ENCODE measurements around the gene ISX. TPM values are rescaled to one million over a fixed set of nuclear protein-coding genes. Genes with fewer than 3 reads are reported as not detected.

ISX gene
- total RNA-seq, 1 donor from 2014 or later = not detected

DNA sequence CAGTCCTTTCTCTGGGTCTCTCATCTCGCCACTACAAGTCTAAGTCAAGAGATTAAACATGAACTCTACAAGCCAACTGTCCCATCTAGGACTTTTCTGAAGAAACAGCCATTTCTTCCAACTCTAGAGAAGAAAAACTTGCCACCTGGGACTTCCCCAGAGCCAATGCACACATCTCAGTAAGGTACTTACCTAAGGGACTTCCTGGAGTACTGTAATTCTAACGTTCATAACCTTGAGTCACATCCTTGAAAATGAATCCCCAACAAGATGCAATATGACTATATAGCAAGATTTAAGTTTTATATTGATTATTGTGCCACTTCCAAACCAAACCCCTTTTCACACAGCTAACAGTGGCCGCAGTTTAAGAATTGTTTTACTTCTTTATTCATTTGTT lies 11.9 kb upstream of the ISX start:
- TF ChIP-seq, protein P1, sequence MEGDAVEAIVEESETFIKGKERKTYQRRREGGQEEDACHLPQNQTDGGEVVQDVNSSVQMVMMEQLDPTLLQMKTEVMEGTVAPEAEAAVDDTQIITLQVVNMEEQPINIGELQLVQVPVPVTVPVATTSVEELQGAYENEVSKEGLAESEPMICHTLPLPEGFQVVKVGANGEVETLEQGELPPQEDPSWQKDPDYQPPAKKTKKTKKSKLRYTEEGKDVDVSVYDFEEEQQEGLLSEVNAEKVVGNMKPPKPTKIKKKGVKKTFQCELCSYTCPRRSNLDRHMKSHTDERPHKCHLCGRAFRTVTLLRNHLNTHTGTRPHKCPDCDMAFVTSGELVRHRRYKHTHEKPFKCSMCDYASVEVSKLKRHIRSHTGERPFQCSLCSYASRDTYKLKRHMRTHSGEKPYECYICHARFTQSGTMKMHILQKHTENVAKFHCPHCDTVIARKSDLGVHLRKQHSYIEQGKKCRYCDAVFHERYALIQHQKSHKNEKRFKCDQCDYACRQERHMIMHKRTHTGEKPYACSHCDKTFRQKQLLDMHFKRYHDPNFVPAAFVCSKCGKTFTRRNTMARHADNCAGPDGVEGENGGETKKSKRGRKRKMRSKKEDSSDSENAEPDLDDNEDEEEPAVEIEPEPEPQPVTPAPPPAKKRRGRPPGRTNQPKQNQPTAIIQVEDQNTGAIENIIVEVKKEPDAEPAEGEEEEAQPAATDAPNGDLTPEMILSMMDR (IDR thresholded peaks at IDR 0.05; ENCODE audit: insufficient read depth, low read length, severe bottlenecking) = no peak
- Histone ChIP-seq H3K27me3 (ENCODE audit: control insufficient read depth, insufficient read depth, low read length) (no peaks in the 10 kb centered on the region), H3K4me3 (ENCODE audit: low read depth, low read length) (no peak overlapping the region), H3K36me3 (ENCODE audit: control insufficient read depth, insufficient read depth, low read length) (no peaks in the 10 kb centered on the region)
- DNase-seq (ENCODE audit: low read depth) (no peak), FAIRE-seq (no peak)

DNA sequence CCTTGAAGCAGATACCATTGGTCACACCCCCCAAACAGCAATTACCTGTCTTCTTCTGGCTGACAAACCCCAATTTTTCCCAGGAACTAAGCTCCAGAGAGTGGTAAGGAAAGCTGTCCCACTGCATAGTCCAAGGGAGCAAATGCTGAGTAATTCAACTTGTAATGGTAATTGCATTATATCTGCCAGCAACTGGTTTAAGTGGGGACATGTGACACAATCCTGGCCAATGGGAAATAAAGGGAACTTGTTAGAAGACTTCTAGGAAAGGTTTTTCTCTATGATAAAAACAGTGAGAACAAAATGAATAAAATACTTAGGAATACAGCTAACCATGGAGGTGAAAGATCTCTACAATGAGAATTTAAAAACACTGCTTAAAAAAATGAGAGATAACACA lies 9.5 kb upstream of the ISX start:
- Histone ChIP-seq H3K27me3 (ENCODE audit: control insufficient read depth, insufficient read depth, low read length) (no peaks in the 10 kb centered on the region), H3K4me3 (ENCODE audit: low read depth, low read length) (no peak overlapping the region), H3K36me3 (ENCODE audit: control insufficient read depth, insufficient read depth, low read length) (no peaks in the 10 kb centered on the region)
- FAIRE-seq (no peak), DNase-seq (ENCODE audit: low read depth) (no peak)
- TF ChIP-seq, protein P1 (IDR thresholded peaks at IDR 0.05; ENCODE audit: insufficient read depth, low read length, severe bottlenecking) = no peak

GRCh38 chr22:35057155-35057554 lies 8.8 kb upstream of the ISX start:
- Histone ChIP-seq H3K36me3 (ENCODE audit: control insufficient read depth, insufficient read depth, low read length) (no peaks in the 10 kb centered on the region), H3K27me3 (ENCODE audit: control insufficient read depth, insufficient read depth, low read length) (no peaks in the 10 kb centered on the region), H3K4me3 (ENCODE audit: low read depth, low read length) (no peak overlapping the region)
- TF ChIP-seq, protein P1 (IDR thresholded peaks at IDR 0.05; ENCODE audit: insufficient read depth, low read length, severe bottlenecking) = no peak
- DNase-seq (ENCODE audit: low read depth) (no peak), FAIRE-seq (no peak)

GRCh38 chr22:35059632-35060031 lies 6.3 kb upstream of the ISX start:
- Histone ChIP-seq H3K36me3 (ENCODE audit: control insufficient read depth, insufficient read depth, low read length) (no peaks in the 10 kb centered on the region), H3K4me3 (ENCODE audit: low read depth, low read length) (no peak overlapping the region), H3K27me3 (ENCODE audit: control insufficient read depth, insufficient read depth, low read length) (no peaks in the 10 kb centered on the region)
- TF ChIP-seq, protein P1 (IDR thresholded peaks at IDR 0.05; ENCODE audit: insufficient read depth, low read length, severe bottlenecking) = no peak
- FAIRE-seq (no peak), DNase-seq (ENCODE audit: low read depth) (no peak)

GRCh38 chr22:35064664-35065063 lies 1.3 kb upstream of the ISX start:
- Histone ChIP-seq H3K36me3 (ENCODE audit: control insufficient read depth, insufficient read depth, low read length) (no peaks in the 10 kb centered on the region), H3K4me3 (ENCODE audit: low read depth, low read length) (no peak overlapping the region), H3K27me3 (ENCODE audit: control insufficient read depth, insufficient read depth, low read length) (no peaks in the 10 kb centered on the region)
- TF ChIP-seq, protein P1 (IDR thresholded peaks at IDR 0.05; ENCODE audit: insufficient read depth, low read length, severe bottlenecking) = no peak
- no peak for FAIRE-seq
- peak; percentile 10 for DNase-seq (ENCODE audit: low read depth)

GRCh38 chr22:35065183-35065582 lies 775 bp upstream of the ISX start:
- Histone ChIP-seq H3K4me3 (ENCODE audit: low read depth, low read length) (no peak overlapping the region), H3K27me3 (ENCODE audit: control insufficient read depth, insufficient read depth, low read length) (no peaks in the 10 kb centered on the region), H3K36me3 (ENCODE audit: control insufficient read depth, insufficient read depth, low read length) (no peaks in the 10 kb centered on the region)
- TF ChIP-seq, protein P1 (IDR thresholded peaks at IDR 0.05; ENCODE audit: insufficient read depth, low read length, severe bottlenecking) = no peak
- FAIRE-seq = no peak
- no peak for DNase-seq (ENCODE audit: low read depth)
